ENCODE results near the gene RBM3.

RBM3 gene

DNA sequence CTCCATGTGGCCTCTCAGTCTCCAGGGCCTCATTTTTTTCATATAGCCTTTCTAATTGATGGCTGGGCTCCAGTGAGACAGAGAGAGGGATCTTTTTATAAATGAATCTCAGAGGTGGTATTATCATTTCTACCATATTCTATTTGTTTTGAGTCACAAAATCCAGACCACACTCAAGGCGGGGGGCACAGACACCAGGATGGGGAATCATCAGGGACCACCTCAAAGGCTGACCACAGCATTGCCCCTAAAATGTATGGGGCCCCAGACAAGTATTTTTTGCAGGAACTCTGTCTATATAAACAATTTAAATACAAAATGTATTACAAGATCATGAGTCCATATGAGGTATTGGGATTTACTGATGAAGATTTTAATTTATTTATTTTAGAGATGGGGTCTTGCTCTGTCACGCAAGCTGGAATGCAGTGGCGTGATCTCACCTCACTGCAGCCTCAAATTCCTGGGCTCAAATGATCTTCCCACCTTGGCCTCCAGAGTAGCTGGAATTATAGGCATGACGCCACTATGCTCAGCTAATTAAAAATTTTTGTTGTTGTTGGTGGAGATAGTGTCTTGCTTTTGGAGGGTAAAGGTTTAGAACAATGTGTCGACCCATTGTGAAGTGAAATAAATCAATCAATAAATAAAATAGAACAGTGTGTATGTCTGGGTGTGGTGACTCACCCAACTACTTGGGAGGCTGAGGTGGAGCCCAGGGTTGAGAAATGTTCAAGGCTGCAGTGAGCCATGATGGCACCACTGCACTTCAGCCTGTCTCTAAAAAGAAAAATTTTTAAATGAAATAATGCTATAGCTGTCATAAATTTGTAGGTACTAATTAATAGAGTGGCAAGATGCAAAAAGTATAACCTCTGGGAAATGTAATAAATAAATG lies 52.4 kb downstream of the RBM3 start:
- DNase-seq (ENCODE audit: low spot score): no peak

Measured in Ammon's horn (tissue), 1 donor.